ENCODE results near the gene ZHX3.

ZHX3 gene

DNA sequence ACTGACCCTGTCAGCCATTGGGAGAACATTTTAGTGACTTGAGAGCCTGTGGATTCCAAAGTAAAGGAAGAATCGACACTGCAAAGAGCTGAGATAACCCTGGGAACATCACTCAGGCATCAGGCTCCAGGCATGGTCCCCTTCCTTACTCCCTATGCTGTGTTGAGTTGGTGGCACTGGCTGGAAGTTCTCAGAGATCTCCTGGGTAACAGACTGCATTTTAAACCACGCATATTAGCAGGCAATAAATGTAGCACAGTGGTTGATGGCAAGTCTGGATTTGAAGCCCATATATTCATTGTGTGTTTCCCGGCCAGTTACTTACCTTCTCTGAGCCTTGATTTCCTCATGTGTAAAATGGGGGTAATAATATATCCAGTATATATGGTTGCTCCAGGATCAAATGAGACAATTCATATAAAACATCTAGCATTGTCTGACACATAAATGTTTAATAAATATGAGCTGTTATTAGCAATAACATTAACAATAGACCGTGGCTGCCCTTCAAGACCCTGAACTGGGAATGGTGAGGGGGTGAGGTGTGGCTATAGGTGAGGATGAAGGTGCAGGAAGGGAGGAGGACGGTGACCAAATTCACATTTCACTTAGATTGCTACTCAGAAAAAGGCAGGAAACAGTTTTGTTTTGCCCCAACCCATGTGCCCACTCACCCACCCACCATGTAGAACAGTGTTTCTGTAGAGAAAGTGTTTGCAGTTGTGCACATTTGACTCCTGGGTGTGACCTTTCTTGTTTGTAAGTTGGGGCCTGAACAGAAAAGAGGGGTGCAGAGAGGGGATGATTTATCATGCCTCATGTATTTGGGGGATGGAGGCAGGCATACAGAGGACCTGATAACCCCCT lies 178.1 kb downstream of the ZHX3 start:
- no peak overlapping the region for H3K9ac ChIP-seq
- no peak overlapping the region for H2AFZ ChIP-seq (ENCODE audit: low read depth)
- no peaks in the 10 kb centered on the region for H4K20me1 ChIP-seq (ENCODE audit: insufficient read depth)
- H3K36me3 ChIP-seq (ENCODE audit: insufficient read depth), result no peaks in the 10 kb centered on the region
- H3K4me1 ChIP-seq (ENCODE audit: low read depth, poor library complexity, severe bottlenecking), result no peaks in the 10 kb centered on the region
- H3K4me2 ChIP-seq, result no peak overlapping the region
- no peaks in the 10 kb centered on the region for H3K27me3 ChIP-seq (ENCODE audit: insufficient read depth, low read depth)
- H3K79me2 ChIP-seq (ENCODE audit: insufficient read depth, low read depth), result no peaks in the 10 kb centered on the region; the same call in 1 of the 2 replicates
- no peak overlapping the region for H3K4me3 ChIP-seq (IDR thresholded peaks at IDR 0.05; ENCODE audit: insufficient read depth, low read depth, low read length)
- TF ChIP-seq, protein P1, sequence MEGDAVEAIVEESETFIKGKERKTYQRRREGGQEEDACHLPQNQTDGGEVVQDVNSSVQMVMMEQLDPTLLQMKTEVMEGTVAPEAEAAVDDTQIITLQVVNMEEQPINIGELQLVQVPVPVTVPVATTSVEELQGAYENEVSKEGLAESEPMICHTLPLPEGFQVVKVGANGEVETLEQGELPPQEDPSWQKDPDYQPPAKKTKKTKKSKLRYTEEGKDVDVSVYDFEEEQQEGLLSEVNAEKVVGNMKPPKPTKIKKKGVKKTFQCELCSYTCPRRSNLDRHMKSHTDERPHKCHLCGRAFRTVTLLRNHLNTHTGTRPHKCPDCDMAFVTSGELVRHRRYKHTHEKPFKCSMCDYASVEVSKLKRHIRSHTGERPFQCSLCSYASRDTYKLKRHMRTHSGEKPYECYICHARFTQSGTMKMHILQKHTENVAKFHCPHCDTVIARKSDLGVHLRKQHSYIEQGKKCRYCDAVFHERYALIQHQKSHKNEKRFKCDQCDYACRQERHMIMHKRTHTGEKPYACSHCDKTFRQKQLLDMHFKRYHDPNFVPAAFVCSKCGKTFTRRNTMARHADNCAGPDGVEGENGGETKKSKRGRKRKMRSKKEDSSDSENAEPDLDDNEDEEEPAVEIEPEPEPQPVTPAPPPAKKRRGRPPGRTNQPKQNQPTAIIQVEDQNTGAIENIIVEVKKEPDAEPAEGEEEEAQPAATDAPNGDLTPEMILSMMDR (conservative IDR thresholded peaks at IDR 0.05; ENCODE audit: low read depth, low read length), result no peak
- no peak overlapping the region for H3K27ac ChIP-seq

DNA sequence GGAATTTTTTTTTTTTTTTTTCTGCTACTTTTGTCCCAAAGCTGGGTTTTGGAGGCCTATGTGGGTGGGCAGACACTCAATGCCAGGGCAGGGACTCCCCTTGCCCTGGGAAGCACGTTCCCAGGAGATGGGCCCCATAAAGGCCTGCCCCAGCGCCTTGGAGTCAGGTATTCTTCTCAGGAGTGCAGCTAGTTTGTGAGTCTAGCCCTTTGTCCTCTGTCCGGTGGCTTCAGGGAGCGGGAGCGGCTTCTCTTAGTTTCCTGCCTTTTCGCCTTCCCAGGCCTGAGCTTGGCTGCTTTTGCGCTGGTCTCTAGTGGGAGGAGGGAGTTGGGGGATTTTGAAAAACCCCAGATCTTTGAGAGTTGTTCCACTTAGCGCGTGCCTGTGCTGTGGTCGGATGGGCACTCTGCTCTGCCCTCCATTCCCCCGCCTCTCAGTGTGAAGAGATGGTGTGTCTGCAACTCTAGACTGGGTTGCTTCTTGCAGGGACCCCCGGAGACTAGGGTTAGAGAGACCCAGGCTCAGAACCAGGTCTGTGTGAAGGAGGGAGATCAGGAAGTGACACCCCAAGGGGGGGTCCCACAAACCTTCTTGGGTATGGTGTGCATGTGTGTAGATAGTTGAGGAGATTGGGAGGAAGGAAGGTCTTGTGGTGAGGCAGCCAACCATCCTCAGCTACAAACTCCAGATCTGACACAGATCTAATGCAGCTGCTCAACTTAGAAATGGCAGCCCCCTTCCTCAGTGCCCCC lies 178.9 kb downstream of the ZHX3 start:
- TF ChIP-seq, protein P1 (conservative IDR thresholded peaks at IDR 0.05; ENCODE audit: low read depth, low read length), result no peak
- H3K79me2 ChIP-seq (ENCODE audit: insufficient read depth, low read depth), result no peaks in the 10 kb centered on the region; the same call in 1 of the 2 replicates
- no peak overlapping the region for H3K27ac ChIP-seq
- no peak overlapping the region; the same call in 1 of the 2 replicates for H2AFZ ChIP-seq (ENCODE audit: low read depth)
- H3K4me2 ChIP-seq, result peak overlapping the region; percentile 91
- H3K27me3 ChIP-seq (ENCODE audit: insufficient read depth, low read depth), result no peaks in the 10 kb centered on the region
- H3K36me3 ChIP-seq (ENCODE audit: insufficient read depth), result no peaks in the 10 kb centered on the region
- H3K4me1 ChIP-seq (ENCODE audit: low read depth, poor library complexity, severe bottlenecking), result no peaks in the 10 kb centered on the region
- H3K9ac ChIP-seq, result no peak overlapping the region
- H4K20me1 ChIP-seq (ENCODE audit: insufficient read depth), result no peaks in the 10 kb centered on the region
- no peak overlapping the region for H3K4me3 ChIP-seq (IDR thresholded peaks at IDR 0.05; ENCODE audit: insufficient read depth, low read depth, low read length)

DNA sequence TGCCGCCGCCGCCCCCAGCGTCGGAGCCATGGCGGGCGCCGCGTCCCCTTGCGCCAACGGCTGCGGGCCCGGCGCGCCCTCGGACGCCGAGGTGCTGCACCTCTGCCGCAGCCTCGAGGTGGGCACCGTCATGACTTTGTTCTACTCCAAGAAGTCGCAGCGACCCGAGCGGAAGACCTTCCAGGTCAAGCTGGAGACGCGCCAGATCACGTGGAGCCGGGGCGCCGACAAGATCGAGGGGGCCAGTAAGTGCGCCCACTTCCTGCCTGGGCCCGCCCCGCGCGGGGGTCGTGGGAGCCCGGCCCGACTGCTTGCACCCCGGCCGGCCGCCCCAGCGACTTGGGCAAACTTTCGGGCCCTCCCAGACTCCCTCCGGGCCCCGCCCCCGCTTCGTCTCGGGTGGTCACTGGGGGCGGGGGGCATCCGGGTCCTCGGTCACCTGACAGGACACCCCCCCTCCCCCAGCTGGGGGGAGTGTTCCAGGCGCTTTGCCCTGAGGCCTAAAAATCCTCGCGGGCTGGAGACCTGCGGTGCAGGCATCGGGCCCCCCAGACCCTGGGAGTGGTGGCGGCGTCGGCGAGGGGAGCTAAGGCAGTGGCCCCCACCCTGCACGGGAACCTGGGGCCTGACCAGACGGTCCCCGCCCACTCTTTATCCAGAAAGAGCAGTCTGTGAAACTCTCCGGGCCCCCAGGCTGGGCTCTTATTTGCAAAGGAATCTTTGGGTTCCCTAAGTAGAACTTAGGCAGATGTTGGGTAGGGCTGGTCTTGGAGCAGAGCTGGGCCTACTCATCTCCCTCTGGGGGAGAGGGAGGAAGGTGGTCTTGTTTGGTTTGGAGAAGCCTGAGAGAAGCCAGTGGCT lies 179.7 kb downstream of the ZHX3 start:
- Histone ChIP-seq H3K36me3 (ENCODE audit: insufficient read depth) (no peaks in the 10 kb centered on the region), H3K9ac (peak overlapping the region; percentile 62; the same call in 1 of the 2 replicates), H4K20me1 (ENCODE audit: insufficient read depth) (no peaks in the 10 kb centered on the region), H3K4me3 (IDR thresholded peaks at IDR 0.05; ENCODE audit: insufficient read depth, low read depth, low read length) (no peak overlapping the region), H3K4me2 (peak overlapping the region; percentile 91), H3K4me1 (ENCODE audit: low read depth, poor library complexity, severe bottlenecking) (no peaks in the 10 kb centered on the region), H2AFZ (ENCODE audit: low read depth) (peak overlapping the region; percentile 89), H3K27ac (no peak overlapping the region), H3K79me2 (ENCODE audit: insufficient read depth, low read depth) (no peaks in the 10 kb centered on the region; the same call in 1 of the 2 replicates), H3K27me3 (ENCODE audit: insufficient read depth, low read depth) (no peaks in the 10 kb centered on the region)
- TF ChIP-seq, protein P1 (conservative IDR thresholded peaks at IDR 0.05; ENCODE audit: low read depth, low read length), result no peak
